GM23338 (cell line): ENCODE data around the gene PPFIBP1. TPM values are rescaled to one million over a fixed set of nuclear protein-coding genes. Genes with fewer than 3 reads are reported as not detected.

Experiments
- polyA plus RNA-seq: library from polyadenylated mRNA; unstranded; fragments of >200 nt; fragmentation: Nextera tagmentation; extraction: Ambion mirVana; gene quantifications from 2 replicates; pipeline ENCODE4 v1.2.1, GENCODE V29; 2016
- total RNA-seq: library from RNA; depleted of rRNA; stranded (reverse); fragments of >200 nt; shearing (Covaris generic); gene quantifications from 2 replicates; pipeline ENCODE4 v1.2.3, GENCODE V29; 2014; rRNA removed

PPFIBP1 gene
- total and polyA plus RNA-seq, 2 experiments from 2014 or later: 33.2 to 41.9 TPM

Other genes with a start within 250 kb of the PPFIBP1 start
- gene BMAL2, start 191.4 kb upstream of the PPFIBP1 start, total RNA-seq: 15.9 and 18.2 TPM in 2 replicates
- gene BMAL2, start 191.4 kb upstream of the PPFIBP1 start, polyA plus RNA-seq: 4.3 and 5.5 TPM in 2 replicates
- not detected in 2 replicates for gene SMCO2, start 77.5 kb upstream of the PPFIBP1 start, total RNA-seq
- gene SMCO2, start 77.5 kb upstream of the PPFIBP1 start, polyA plus RNA-seq: 0.24 and 0.86 TPM in 2 replicates
- 0.38 and 0.66 TPM in 2 replicates for gene REP15, start 172.2 kb downstream of the PPFIBP1 start, total RNA-seq
- 0.89 and 1.0 TPM in 2 replicates for gene REP15, start 172.2 kb downstream of the PPFIBP1 start, polyA plus RNA-seq
- gene MRPS35, start 186.6 kb downstream of the PPFIBP1 start, total RNA-seq: 58.7 and 71.8 TPM in 2 replicates
- 47.9 and 58.1 TPM in 2 replicates for gene MRPS35, start 186.6 kb downstream of the PPFIBP1 start, polyA plus RNA-seq